H9 (cell line): ENCODE measurements around the gene GPATCH2. TPM values are rescaled to one million over a fixed set of nuclear protein-coding genes. Genes with fewer than 3 reads are reported as not detected.

Source experiments
- DNase-seq: peaks from one replicate; pipeline ENCODE4 v3.0.0-alpha.2; 2017
- H2AFZ ChIP-seq: one replicate; pipeline ENCODE4 v1.6.1; 2013; ENCODE audit warnings: mild to moderate bottlenecking, low read length, control low read depth, moderate library complexity
- H2AK5ac ChIP-seq: 2 replicates; pipeline ENCODE4 v1.6.1; 2013; ENCODE audit warnings: low read length, control low read depth, mixed read lengths; ENCODE audit not compliant: insufficient read length
- H2BK120ac ChIP-seq: one replicate; pipeline ENCODE4 v1.6.1; 2013; ENCODE audit warnings: low read depth, mild to moderate bottlenecking, low read length, control low read depth, inconsistent platforms; ENCODE audit not compliant: poor library complexity, severe bottlenecking
- H2BK12ac ChIP-seq: 2 replicates; pipeline ENCODE4 v1.6.1; 2013; ENCODE audit warnings: low read length, control low read depth, mixed read lengths, low read depth; ENCODE audit not compliant: insufficient read length
- H2BK15ac ChIP-seq: 2 replicates; pipeline ENCODE4 v1.6.1; 2013; ENCODE audit warnings: low read depth, low read length, control low read depth
- H2BK20ac ChIP-seq: one replicate; pipeline ENCODE4 v1.6.1; 2013; ENCODE audit warnings: low read depth, mild to moderate bottlenecking, low read length, control low read depth, inconsistent platforms; ENCODE audit not compliant: poor library complexity, severe bottlenecking
- H2BK5ac ChIP-seq: 2 replicates; pipeline ENCODE4 v1.6.1; 2013; ENCODE audit warnings: low read length, control low read depth, mixed read lengths; ENCODE audit not compliant: insufficient read length
- H3K14ac ChIP-seq: 2 replicates; pipeline ENCODE4 v1.6.1; 2013; ENCODE audit warnings: low read length, control low read depth; ENCODE audit not compliant: insufficient read depth
- H3K18ac ChIP-seq: 2 replicates; pipeline ENCODE4 v1.6.1; 2013; ENCODE audit warnings: low read depth, mild to moderate bottlenecking, mixed read lengths, low read length, control low read depth; ENCODE audit not compliant: insufficient read length
- H3K23ac ChIP-seq: 2 replicates; pipeline ENCODE4 v1.6.1; 2013; ENCODE audit warnings: low read length, control low read depth, mixed read lengths, low read depth; ENCODE audit not compliant: insufficient read length
- H3K23me2 ChIP-seq: 2 replicates; pipeline ENCODE4 v1.6.1; 2013; ENCODE audit warnings: low read depth, mild to moderate bottlenecking, mixed read lengths, low read length, control low read depth; ENCODE audit not compliant: insufficient read length, poor library complexity, severe bottlenecking
- H3K27ac ChIP-seq: 2 replicates; pipeline ENCODE4 v1.5.1; 2013; ENCODE audit warnings: low read length, control low read depth, mixed read lengths, low read depth; ENCODE audit not compliant: insufficient read length
- H3K27me3 ChIP-seq: 2 replicates; pipeline ENCODE4 v1.6.1; 2013; ENCODE audit warnings: low read length, control low read depth, inconsistent platforms; ENCODE audit not compliant: insufficient read depth
- H3K4ac ChIP-seq: 2 replicates; pipeline ENCODE4 v1.6.1; 2013; ENCODE audit warnings: low read depth, mild to moderate bottlenecking, control low read depth, inconsistent platforms, low read length, moderate library complexity
- H3K4me1 ChIP-seq: 2 replicates; pipeline ENCODE4 v1.6.1; 2013; ENCODE audit warnings: low read length, control low read depth, inconsistent platforms; ENCODE audit not compliant: insufficient read depth
- H3K4me2 ChIP-seq: 2 replicates; pipeline ENCODE4 v1.6.1; 2013; ENCODE audit warnings: low read length, control low read depth, mixed read lengths; ENCODE audit not compliant: insufficient read length, insufficient read depth
- H3K56ac ChIP-seq: 2 replicates; pipeline ENCODE4 v1.6.1; 2013; ENCODE audit warnings: low read depth, mild to moderate bottlenecking, mixed read lengths, low read length, control low read depth; ENCODE audit not compliant: insufficient read length
- H3K79me1 ChIP-seq: 2 replicates; pipeline ENCODE4 v1.6.1; 2013; ENCODE audit warnings: low read depth, mild to moderate bottlenecking, moderate library complexity, low read length, control low read depth, inconsistent platforms; ENCODE audit not compliant: insufficient read depth, poor library complexity, severe bottlenecking
- H3K79me2 ChIP-seq: 2 replicates; pipeline ENCODE4 v1.6.1; 2013; ENCODE audit warnings: low read length, control low read depth, inconsistent platforms; ENCODE audit not compliant: insufficient read depth
- H3K9ac ChIP-seq: 2 replicates; pipeline ENCODE4 v1.6.1; 2013; ENCODE audit warnings: low read length, control low read depth, mixed read lengths; ENCODE audit not compliant: insufficient read length; ENCODE audit errors: extremely low read depth
- H3K9me3 ChIP-seq: one replicate; pipeline ENCODE4 v1.6.1; 2013; ENCODE audit warnings: low read depth, low read length, inconsistent platforms; ENCODE audit not compliant: control insufficient read depth
- H3T11ph ChIP-seq: one replicate; pipeline ENCODE4 v1.6.1; 2013; ENCODE audit warnings: mild to moderate bottlenecking, low read length, control low read depth, inconsistent platforms
- H4K20me1 ChIP-seq: one replicate; pipeline ENCODE4 v1.6.1; 2013; ENCODE audit not compliant: control insufficient read depth, insufficient read length, insufficient read depth
- H4K5ac ChIP-seq: 2 replicates; pipeline ENCODE4 v1.6.1; 2013; ENCODE audit warnings: low read depth, mild to moderate bottlenecking, mixed read lengths, low read length, control low read depth; ENCODE audit not compliant: insufficient read length
- H4K8ac ChIP-seq: replicated peaks from 2 replicates; pipeline ENCODE4 v1.6.1; 2013; ENCODE audit warnings: low read length, control low read depth, mixed read lengths, low read depth; ENCODE audit not compliant: insufficient read length
- H4K91ac ChIP-seq: 2 replicates; pipeline ENCODE4 v1.6.1; 2013; ENCODE audit warnings: low read depth, mild to moderate bottlenecking, moderate library complexity, mixed read lengths, low read length, control low read depth; ENCODE audit not compliant: insufficient read length
- H3K27ac Mint-ChIP-seq, 3 experiments: 2 replicates in 2 of 3; 3 replicates in 1 of 3; pipeline ENCODE4 v1.8.0; 2020 to 2021; ENCODE audit warnings: mixed read lengths in 3 of 3, mild to moderate bottlenecking in 1 of 3, moderate library complexity in 1 of 3
- H3K27me3 Mint-ChIP-seq: 2 replicates; pipeline ENCODE4 v1.8.0; 2021; ENCODE audit warnings: low read depth, mild to moderate bottlenecking, moderate library complexity, mixed read lengths
- H3K36me3 Mint-ChIP-seq, 3 experiments: 2 replicates in 2 of 3; 3 replicates in 1 of 3; pipeline ENCODE4 v1.8.0; 2020 to 2021; ENCODE audit warnings: low read depth in 3 of 3, mixed read lengths in 3 of 3; ENCODE audit not compliant: insufficient read depth in 1 of 3
- H3K4me1 Mint-ChIP-seq, 2 experiments: 2 replicates each; pipeline ENCODE4 v1.8.0; 2020; ENCODE audit warnings: mixed read lengths in 2 of 2
- H3K4me3 Mint-ChIP-seq, 2 experiments: 2 replicates in 1 of 2; 3 replicates in 1 of 2; pipeline ENCODE4 v1.8.0; 2020 to 2021; ENCODE audit warnings: mild to moderate bottlenecking in 2 of 2, mixed read lengths in 2 of 2, moderate library complexity in 1 of 2
- H3K9me3 Mint-ChIP-seq, 2 experiments: 2 replicates in 1 of 2; 3 replicates in 1 of 2; pipeline ENCODE4 v1.8.0; 2020; ENCODE audit warnings: mild to moderate bottlenecking in 2 of 2, mixed read lengths in 2 of 2, moderate library complexity in 1 of 2
- WGBS: extraction: QIAGEN DNeasy Blood & Tissue Kit; methylation state at CpG from one replicate; pipeline ENCODE4 v1.1.7; 2013; ENCODE audit warnings: missing lambda C conversion rate, low lambda C conversion rate, mixed read lengths; ENCODE audit not compliant: insufficient read length; ENCODE audit errors: extremely low coverage; 5-methylcytosine and 5-hydroxymethylcytosine counted together
- total RNA-seq: library from RNA; stranded (reverse); gene quantifications from 2 replicates; pipeline ENCODE4 v1.2.1, GENCODE V29; 2021
- TF ChIP-seq, protein P1 (sequence below): fragments of 200-600 bp; sonication (generic); conservative IDR thresholded peaks from 3 replicates; pipeline ENCODE4 v1.8.0; 2021; ENCODE audit warnings: antibody characterized with exemption, mild to moderate bottlenecking

Gene GPATCH2
- total RNA-seq, 1 experiment from 2014 or later = 14.3 TPM

DNA sequence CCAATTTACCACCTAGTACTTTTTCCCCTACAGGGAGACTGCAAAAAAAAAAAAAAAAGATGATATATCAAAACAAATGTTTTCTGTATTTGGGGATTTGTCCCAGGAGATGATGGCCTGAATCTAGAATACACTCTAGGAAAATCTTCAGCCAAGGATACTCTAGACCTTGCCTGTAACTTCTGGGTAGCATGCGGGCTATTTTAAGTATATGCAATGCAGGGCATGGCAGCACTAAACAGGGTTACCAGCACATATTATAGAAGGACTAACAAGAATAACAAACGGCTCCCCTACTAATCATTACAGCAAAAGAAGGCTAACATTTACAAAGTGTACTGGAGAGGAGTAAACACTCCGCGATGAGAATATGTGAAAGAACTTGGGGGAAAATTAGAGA is 109.6 kb downstream of the GPATCH2 start:
- Histone ChIP-seq H3K4me2 (no peak overlapping the region), H3K9ac (no peak overlapping the region), H4K8ac (no peak overlapping the region), H3K79me1 (no peaks in the 10 kb centered on the region), H2BK20ac (no peak overlapping the region), H3K23ac (no peak overlapping the region), H2BK12ac (no peak overlapping the region), H3K18ac (no peak overlapping the region), H3K4me1 (no peaks in the 10 kb centered on the region), H4K5ac (no peak overlapping the region), H2AK5ac (no peak overlapping the region), H3K56ac (no peak overlapping the region), H2BK5ac (no peak overlapping the region), H2AFZ (no peak overlapping the region), H4K91ac (no peak overlapping the region), H3K9me3 (no peaks in the 10 kb centered on the region), H3K79me2 (no peaks in the 10 kb centered on the region), H4K20me1 (no peaks in the 10 kb centered on the region), H2BK15ac (no peak overlapping the region), H3T11ph (no peak overlapping the region), H3K4ac (no peak overlapping the region), H2BK120ac (no peak overlapping the region), H3K23me2 (no peaks in the 10 kb centered on the region), H3K14ac (no peak overlapping the region), H3K27me3 (no peaks in the 10 kb centered on the region), H3K27ac (no peak overlapping the region)
- Mint-ChIP-seq H3K36me3 (peaks cover 5 to 15% (median 5%) of the 10 kb centered on the region in 3 experiments; a peak in 4 of 7 replicates), H3K27ac (peak overlapping the region in 1 of 3 experiments; percentile 18; a peak in 1 of 7 replicates), H3K4me1 (no peaks in the 10 kb centered on the region), H3K27me3 (no peaks in the 10 kb centered on the region), H3K9me3 (peaks cover 8 to 13% of the 10 kb centered on the region in 2 experiments; a peak in 3 of 5 replicates), H3K4me3 (no peak overlapping the region)
- WGBS = no CpG with 5 or more reads among the region's 4 CpGs
- TF ChIP-seq, protein P1, sequence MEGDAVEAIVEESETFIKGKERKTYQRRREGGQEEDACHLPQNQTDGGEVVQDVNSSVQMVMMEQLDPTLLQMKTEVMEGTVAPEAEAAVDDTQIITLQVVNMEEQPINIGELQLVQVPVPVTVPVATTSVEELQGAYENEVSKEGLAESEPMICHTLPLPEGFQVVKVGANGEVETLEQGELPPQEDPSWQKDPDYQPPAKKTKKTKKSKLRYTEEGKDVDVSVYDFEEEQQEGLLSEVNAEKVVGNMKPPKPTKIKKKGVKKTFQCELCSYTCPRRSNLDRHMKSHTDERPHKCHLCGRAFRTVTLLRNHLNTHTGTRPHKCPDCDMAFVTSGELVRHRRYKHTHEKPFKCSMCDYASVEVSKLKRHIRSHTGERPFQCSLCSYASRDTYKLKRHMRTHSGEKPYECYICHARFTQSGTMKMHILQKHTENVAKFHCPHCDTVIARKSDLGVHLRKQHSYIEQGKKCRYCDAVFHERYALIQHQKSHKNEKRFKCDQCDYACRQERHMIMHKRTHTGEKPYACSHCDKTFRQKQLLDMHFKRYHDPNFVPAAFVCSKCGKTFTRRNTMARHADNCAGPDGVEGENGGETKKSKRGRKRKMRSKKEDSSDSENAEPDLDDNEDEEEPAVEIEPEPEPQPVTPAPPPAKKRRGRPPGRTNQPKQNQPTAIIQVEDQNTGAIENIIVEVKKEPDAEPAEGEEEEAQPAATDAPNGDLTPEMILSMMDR = no peak
- no peak for DNase-seq
